GM19351 (cell line): ENCODE data around the gene FCRL6.

Source experiments
- ATAC-seq: cut with Tn5 transposase; IDR thresholded peaks from one replicate; pipeline ENCODE4 v1.9.1; 2021; ENCODE audit warnings: mild to moderate bottlenecking, moderate library complexity; ENCODE audit not compliant: unreplicated experiment

Gene FCRL6

GRCh38 chr1:159798893-159799292 is 3.3 kb upstream of the FCRL6 start:
- ATAC-seq, result no peak

DNA sequence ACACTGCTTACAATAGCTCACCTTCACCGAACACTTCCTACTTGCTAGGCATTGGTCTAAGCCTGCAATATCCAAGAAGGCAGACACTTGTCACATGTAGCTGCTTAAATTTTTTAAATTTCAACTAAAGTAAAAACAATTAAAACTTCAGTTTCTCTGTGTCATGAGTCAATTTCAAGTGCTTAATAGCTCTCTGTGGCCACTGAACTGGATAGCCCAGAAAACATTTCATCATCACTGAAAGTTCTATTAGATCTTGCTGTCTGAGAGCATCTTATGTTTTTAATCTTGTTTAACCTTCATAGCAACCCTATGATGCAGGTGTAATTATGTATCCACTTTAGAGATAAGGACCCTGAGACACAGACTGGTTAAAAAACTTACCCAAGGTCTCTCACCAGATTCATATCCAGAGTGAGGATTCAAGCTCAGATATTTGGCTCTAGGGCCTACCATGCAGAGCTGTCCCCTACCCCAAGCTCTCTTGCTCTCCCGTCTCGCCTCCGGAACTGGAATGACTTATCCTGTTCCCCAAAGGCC is 2.6 kb upstream of the FCRL6 start:
- no peak for ATAC-seq

GRCh38 chr1:159800177-159800930 is 1.8 kb upstream of the FCRL6 start:
- peak; percentile 75 for ATAC-seq

DNA sequence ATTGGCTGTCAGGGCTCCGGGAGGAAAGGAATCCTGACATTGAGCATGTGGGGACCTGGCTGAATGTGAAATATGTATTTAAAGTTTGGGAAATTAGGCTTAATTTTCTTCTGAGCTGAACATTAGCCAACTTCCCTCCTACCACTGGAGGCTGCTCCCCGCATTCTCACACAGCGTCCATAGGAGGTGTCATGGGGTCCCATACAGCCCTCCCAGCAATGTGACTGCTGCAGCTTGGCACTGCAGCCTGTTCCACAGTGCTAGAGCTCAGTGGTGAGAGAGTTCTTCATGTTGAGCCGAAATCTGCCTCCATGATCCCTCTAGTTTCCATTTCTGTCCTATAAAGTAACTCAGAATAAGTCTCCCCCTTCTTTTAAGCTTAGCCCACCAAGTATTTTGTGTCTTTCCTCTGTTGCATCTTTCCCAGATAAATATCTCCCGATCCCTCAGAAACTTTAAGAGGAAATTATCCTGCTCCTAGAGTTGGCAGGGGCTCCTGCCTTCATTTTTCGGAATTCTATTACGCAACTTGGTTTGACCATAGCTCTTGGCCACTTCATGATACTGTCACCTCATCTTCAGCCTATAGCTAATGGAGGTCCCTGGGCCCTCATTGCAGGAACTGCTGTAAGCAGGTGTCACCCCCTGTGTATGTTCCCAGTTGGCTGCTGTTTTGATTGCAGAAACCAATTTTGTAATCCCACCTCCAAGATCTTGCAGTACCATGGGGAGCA is 2.0 kb downstream of the FCRL6 start:
- no peak for ATAC-seq

DNA sequence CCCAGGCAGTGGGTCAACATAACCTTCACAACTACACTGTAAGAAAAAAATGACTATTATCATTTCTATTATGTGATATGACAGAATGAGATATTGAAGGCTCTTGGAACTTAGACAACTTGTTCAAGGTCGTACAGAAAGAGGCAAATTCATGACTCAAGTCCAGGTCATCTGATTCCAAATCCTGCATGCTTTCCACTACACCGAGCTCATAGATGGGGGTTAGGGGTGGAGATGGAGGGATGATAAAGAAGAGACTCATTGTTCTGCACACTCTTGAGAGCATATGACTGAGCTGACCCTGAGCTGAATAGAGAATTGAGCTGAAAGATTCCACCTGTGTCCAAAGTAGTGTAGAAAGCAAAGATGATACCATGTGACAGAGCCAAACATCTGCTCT is 2.8 kb downstream of the FCRL6 start:
- no peak for ATAC-seq

DNA sequence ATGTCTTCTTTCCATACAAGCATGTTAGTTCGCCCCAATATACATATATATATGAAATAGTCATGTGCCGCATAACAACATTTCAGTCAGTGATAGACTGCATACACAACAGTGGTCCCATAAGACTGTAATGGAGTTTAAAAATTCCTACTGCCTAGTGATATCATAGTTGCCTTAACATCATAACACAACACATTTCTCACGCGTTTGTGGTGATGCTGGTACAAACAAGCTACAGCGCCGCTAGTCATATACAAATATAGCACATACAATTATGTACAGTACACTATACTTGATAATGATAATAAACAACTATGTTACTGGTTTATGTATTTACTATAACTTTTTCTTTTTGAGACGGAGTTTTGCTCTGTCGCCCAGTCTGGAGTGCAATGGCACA is 13.8 kb downstream of the FCRL6 start:
- ATAC-seq, result no peak

- no peak for ATAC-seq
Measured at GRCh38 chr1:159817276-159818041, 15.3 kb downstream of the FCRL6 start.

DNA sequence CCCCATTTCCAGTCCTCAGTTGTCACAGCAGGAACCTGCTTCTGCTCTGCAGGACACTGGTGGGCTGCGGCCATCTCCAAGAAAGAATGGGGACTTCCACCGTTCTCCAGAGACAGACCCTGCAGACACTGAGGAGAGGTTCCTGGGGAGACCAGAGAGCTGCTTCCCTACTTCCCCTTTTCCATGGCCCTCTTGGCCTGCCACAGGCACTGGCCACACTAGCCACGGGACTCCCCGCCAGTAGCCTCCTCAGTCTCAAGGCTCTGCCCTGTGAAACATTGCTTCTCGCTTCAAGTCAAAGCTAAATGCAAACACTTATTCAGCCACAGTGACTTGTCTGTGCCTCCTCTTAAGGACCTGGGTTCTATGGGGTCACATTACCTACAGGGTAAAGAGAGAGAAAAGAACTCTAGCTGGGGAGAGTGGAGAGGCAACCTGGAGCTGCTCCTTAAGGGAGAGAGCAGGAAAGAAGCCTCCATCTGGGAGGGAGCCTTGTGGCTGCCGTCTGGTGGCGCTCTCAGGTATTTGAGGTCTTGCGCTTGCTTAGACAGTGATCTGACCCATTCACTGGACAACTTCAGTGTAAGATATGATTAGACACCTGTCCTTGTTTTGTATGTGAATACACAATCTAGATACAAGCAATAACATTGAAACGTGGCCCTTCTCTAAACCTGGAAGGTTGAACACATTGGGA is 19.2 kb downstream of the FCRL6 start:
- ATAC-seq, result no peak

DNA sequence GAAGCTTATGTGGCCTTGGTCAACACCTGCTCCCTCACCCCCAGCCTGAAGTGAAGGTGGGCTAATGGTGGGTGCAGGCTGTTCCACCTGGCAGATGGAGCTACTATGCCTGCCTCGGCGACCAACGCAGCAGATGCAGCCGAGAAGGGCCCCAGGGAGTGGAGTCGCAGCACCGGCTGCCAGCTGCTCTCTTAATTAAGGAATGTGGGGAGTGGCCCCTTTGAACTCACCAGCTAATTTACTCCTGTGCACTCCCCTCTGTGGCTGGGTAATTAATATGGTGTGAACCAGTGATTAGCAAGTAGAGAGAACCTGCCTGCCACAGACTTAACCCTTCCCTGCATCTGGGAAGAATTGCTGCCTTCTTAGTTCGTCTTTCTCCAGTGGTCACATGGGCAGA is 21.2 kb downstream of the FCRL6 start:
- ATAC-seq, result no peak

- ATAC-seq, result no peak
Measured at GRCh38 chr1:159825564-159825963, 23.4 kb downstream of the FCRL6 start.

GRCh38 chr1:159826441-159827101 is 24.4 kb downstream of the FCRL6 start, which contains the start of gene SLAMF8:
SLAMF8 (plus strand) TSS chr1:159826873; CDS start chr1:159826899, 26 bp downstream.
- ATAC-seq, result peak; percentile 42

GRCh38 chr1:159827102-159827490 is 24.9 kb downstream of the FCRL6 start:
- ATAC-seq, result no peak

GRCh38 chr1:159827549-159827948 is 25.4 kb downstream of the FCRL6 start:
- no peak for ATAC-seq

GRCh38 chr1:159828176-159828575 is 26.0 kb downstream of the FCRL6 start:
- ATAC-seq, result no peak

- ATAC-seq, result no peak
Measured at GRCh38 chr1:159828581-159829272, 26.6 kb downstream of the FCRL6 start.

DNA sequence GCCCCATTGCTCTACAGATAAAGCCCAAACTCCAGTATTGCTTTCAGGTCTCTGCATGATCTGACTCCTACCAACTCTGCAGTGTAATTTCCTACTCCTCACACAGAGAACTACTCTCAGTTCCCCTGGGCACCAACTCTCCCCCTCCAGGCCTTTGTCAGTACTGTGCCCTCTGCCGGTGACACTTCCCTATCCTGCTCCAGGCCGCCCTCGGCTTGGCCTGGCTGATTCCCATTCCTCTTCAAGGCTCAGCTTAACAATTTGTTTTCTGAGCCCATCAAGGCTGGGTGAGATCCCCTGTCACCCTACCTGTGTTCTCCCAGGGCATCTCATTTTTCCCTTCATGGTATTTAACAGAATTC is 27.1 kb downstream of the FCRL6 start:
- peak; percentile 75 for ATAC-seq

DNA sequence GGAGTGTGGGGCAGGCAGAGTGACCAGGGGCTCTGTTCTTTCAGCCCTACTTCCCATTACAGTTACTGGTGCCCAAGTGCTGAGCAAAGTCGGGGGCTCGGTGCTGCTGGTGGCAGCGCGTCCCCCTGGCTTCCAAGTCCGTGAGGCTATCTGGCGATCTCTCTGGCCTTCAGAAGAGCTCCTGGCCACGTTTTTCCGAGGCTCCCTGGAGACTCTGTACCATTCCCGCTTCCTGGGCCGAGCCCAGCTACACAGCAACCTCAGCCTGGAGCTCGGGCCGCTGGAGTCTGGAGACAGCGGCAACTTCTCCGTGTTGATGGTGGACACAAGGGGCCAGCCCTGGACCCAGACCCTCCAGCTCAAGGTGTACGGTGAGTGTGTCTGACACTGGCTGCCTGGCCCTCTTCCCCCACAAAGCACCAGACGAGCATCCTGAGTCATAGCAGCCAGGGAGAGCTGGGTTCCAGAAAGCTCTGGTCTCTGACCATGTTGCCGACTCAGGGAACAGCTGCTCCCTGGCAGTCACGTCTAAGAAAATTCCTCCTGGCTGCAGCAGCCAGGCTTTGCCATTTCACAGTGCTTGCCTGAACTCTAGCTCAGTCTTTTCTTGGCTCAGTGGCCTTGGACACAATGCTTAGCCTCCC is 27.8 kb downstream of the FCRL6 start:
- ATAC-seq, result no peak

DNA sequence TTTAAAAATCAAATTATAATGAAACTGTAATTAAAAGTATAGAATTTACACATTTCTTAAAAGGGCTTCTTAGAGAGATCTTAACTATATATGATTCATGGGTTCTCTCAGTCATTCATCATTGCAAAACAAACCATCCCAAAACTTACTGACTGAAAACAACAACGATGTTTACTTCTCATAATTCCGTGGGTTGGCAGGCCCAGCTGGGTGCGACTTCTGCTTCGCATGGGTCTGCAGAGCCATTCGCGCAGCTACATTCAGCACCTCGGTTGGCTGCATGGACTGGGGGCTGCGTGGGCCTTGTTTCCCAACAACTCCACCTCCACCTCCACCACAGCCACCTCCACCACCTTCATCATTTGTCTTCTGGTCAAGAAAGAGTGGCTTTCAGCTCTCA is 28.6 kb downstream of the FCRL6 start:
- ATAC-seq, result no peak
